ENCODE data around the gene TLR4. TPM values are rescaled to one million over a fixed set of nuclear protein-coding genes. Genes with fewer than 3 reads are reported as not detected.

TLR4 gene
- total and polyA plus RNA-seq, 10 of the 15 experiments (the other 5 are each of a cell fraction or from before 2014, with no cell fraction given): 0.03 to 0.50 (median 0.16) TPM

DNA sequence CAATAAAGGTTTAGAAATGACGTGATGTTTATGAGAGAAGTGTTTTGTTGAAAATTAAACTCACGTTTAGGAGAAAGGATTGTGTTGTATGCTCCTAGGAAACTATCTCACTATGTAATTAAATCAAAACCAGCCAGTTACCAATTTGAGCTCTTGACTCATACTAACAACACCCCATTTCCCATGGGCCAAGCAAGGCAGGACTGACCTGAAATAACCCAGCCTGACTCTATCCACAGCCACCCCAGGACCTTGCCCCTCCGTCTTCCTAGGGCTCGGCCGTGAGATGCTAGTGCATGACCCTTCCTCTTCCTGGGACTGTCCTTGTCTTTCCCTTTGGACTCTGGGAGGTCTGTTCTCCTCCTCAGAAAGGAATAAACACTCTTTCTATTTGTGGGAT lies 16.4 kb downstream of the TLR4 start:
- no peak for FAIRE-seq
- DNase-seq (ENCODE audit: low read depth, low spot score): no peak
- no peak overlapping the region for H3K9ac ChIP-seq (ENCODE audit: control insufficient read depth, insufficient read depth, low read length)
- ChIA-PET CTCF (interaction anchor here (0.7 kb wide), 2 partner anchors 13 to 227 kb away, joined by 3 read pairs; no protein-coding TSS in a partner anchor), SMC1A (ENCODE audit: uncharacterized antibody, unreplicated experiment) (no interaction called here), POLR2A (no interaction called here), RAD21 (ENCODE audit: unreplicated experiment) (no interaction called here)
- TF ChIP-seq, protein P1, sequence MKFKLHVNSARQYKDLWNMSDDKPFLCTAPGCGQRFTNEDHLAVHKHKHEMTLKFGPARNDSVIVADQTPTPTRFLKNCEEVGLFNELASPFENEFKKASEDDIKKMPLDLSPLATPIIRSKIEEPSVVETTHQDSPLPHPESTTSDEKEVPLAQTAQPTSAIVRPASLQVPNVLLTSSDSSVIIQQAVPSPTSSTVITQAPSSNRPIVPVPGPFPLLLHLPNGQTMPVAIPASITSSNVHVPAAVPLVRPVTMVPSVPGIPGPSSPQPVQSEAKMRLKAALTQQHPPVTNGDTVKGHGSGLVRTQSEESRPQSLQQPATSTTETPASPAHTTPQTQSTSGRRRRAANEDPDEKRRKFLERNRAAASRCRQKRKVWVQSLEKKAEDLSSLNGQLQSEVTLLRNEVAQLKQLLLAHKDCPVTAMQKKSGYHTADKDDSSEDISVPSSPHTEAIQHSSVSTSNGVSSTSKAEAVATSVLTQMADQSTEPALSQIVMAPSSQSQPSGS (IDR thresholded peaks at IDR 0.05; ENCODE audit: low read length): no peak
- TF ChIP-seq RAD51 (IDR thresholded peaks at IDR 0.05): no peak
- TF ChIP-seq FOS (IDR thresholded peaks at IDR 0.05; ENCODE audit: borderline replicate concordance, extremely low read depth, insufficient read length): no peak
- TF ChIP-seq RFX5 (IDR thresholded peaks at IDR 0.05; ENCODE audit: low read depth, low read length): no peak
- TF ChIP-seq, protein P2, sequence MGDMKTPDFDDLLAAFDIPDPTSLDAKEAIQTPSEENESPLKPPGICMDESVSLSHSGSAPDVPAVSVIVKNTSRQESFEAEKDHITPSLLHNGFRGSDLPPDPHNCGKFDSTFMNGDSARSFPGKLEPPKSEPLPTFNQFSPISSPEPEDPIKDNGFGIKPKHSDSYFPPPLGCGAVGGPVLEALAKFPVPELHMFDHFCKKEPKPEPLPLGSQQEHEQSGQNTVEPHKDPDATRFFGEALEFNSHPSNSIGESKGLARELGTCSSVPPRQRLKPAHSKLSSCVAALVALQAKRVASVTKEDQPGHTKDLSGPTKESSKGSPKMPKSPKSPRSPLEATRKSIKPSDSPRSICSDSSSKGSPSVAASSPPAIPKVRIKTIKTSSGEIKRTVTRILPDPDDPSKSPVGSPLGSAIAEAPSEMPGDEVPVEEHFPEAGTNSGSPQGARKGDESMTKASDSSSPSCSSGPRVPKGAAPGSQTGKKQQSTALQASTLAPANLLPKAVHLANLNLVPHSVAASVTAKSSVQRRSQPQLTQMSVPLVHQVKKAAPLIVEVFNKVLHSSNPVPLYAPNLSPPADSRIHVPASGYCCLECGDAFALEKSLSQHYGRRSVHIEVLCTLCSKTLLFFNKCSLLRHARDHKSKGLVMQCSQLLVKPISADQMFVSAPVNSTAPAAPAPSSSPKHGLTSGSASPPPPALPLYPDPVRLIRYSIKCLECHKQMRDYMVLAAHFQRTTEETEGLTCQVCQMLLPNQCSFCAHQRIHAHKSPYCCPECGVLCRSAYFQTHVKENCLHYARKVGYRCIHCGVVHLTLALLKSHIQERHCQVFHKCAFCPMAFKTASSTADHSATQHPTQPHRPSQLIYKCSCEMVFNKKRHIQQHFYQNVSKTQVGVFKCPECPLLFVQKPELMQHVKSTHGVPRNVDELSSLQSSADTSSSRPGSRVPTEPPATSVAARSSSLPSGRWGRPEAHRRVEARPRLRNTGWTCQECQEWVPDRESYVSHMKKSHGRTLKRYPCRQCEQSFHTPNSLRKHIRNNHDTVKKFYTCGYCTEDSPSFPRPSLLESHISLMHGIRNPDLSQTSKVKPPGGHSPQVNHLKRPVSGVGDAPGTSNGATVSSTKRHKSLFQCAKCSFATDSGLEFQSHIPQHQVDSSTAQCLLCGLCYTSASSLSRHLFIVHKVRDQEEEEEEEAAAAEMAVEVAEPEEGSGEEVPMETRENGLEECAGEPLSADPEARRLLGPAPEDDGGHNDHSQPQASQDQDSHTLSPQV (IDR thresholded peaks at IDR 0.05): no peak
- TF ChIP-seq, protein P3, sequence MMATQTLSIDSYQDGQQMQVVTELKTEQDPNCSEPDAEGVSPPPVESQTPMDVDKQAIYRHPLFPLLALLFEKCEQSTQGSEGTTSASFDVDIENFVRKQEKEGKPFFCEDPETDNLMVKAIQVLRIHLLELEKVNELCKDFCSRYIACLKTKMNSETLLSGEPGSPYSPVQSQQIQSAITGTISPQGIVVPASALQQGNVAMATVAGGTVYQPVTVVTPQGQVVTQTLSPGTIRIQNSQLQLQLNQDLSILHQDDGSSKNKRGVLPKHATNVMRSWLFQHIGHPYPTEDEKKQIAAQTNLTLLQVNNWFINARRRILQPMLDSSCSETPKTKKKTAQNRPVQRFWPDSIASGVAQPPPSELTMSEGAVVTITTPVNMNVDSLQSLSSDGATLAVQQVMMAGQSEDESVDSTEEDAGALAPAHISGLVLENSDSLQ (IDR thresholded peaks at IDR 0.05): no peak
- no peak for TF ChIP-seq SMAD5 (IDR thresholded peaks at IDR 0.05; ENCODE audit: low read depth)
- no peak for TF ChIP-seq TCF7 (IDR thresholded peaks at IDR 0.05; ENCODE audit: borderline replicate concordance)
- no peaks in the 10 kb centered on the region for H3K79me2 ChIP-seq (ENCODE audit: control insufficient read depth, insufficient read depth, low read length)
- intact Hi-C loops (cut with micrococcal nuclease; ENCODE audit: unreplicated experiment): no loop called here
- no peak overlapping the region for H2AFZ ChIP-seq (ENCODE audit: control insufficient read depth, low read depth, low read length)
- BruUV-seq (replicated peaks): no TSS peak
- H3K9me3 ChIP-seq (replicated peaks; ENCODE audit: control insufficient read depth, insufficient read depth, low read length): no peaks in the 10 kb centered on the region
- no peak overlapping the region for H3K4me3 ChIP-seq
- H3K4me2 ChIP-seq (ENCODE audit: control insufficient read depth, insufficient read depth): no peak overlapping the region
- H3K27ac ChIP-seq (ENCODE audit: control insufficient read depth, insufficient read depth): no peak overlapping the region
- H3K27me3 ChIP-seq (replicated peaks in 1 of 2; ENCODE audit: control insufficient read depth in 2 of 2, insufficient read depth in 2 of 2, low read length in 1 of 2): no peaks in the 10 kb centered on the region
- in situ Hi-C loops (cut with MboI): no loop called here
- no peaks in the 10 kb centered on the region for H3K36me3 ChIP-seq (ENCODE audit: control insufficient read depth in 2 of 2, insufficient read depth in 2 of 2, low read length in 1 of 2)
- no peak for ATAC-seq
- H4K20me1 ChIP-seq (ENCODE audit: control insufficient read depth, insufficient read depth): no peaks in the 10 kb centered on the region
- H3K4me1 ChIP-seq (ENCODE audit: control insufficient read depth, insufficient read depth, low read length): peaks cover 7% of the 10 kb centered on the region; the same call in 1 of the 2 replicates
- WGBS (ENCODE audit: insufficient coverage, insufficient replicate concordance, low lambda C conversion rate, missing lambda C conversion rate): 39% methylated on average over 5 of the region's 5 CpGs

Data from GM12878 (cell line).